ENCODE measurements around the gene EML4.

The EML4 gene

GRCh38 chr2:42223855-42224268 is 54.7 kb downstream of the EML4 start:
- no peak for TF ChIP-seq CTCF (IDR thresholded peaks at IDR 0.05)
- Histone ChIP-seq H3K27me3 (no peaks in the 10 kb centered on the region), H3K36me3 (no peaks in the 10 kb centered on the region), H3K27ac (peak overlapping the region; percentile 53), H3K4me3 (ENCODE audit: low read depth in 1 of 2, low read length in 1 of 2) (no peak overlapping the region), H3K4me1 (ENCODE audit: control insufficient read depth in 1 of 2, insufficient read depth in 1 of 2, low read depth in 1 of 2, low read length in 1 of 2) (peaks cover 33 to 38% of the 10 kb centered on the region in 2 experiments), H3K9me3 (no peaks in the 10 kb centered on the region)

- TF ChIP-seq CTCF (IDR thresholded peaks at IDR 0.05) = no peak
- peak overlapping the region; percentile 53 for H3K27ac ChIP-seq
- peaks cover 26 to 31% of the 10 kb centered on the region in 2 experiments for H3K4me1 ChIP-seq (ENCODE audit: control insufficient read depth in 1 of 2, insufficient read depth in 1 of 2, low read depth in 1 of 2, low read length in 1 of 2)
Observed at GRCh38 chr2:42224422-42225067, 55.4 kb downstream of the EML4 start.

GRCh38 chr2:42225573-42225972 is 56.4 kb downstream of the EML4 start:
- no peak overlapping the region for H3K27ac ChIP-seq
- H3K4me3 ChIP-seq (ENCODE audit: low read depth in 1 of 2, low read length in 1 of 2) = no peak overlapping the region
- no peaks in the 10 kb centered on the region for H3K36me3 ChIP-seq
- H3K27me3 ChIP-seq = no peaks in the 10 kb centered on the region
- H3K4me1 ChIP-seq (ENCODE audit: control insufficient read depth in 1 of 2, insufficient read depth in 1 of 2, low read depth in 1 of 2, low read length in 1 of 2) = peaks cover 21 to 25% of the 10 kb centered on the region in 2 experiments
- no peak for TF ChIP-seq CTCF (IDR thresholded peaks at IDR 0.05)
- no peaks in the 10 kb centered on the region for H3K9me3 ChIP-seq

More at GRCh38 chr2:42224422-42225067, 55.4 kb downstream of the EML4 start:
- H3K9me3 ChIP-seq = no peaks in the 10 kb centered on the region
- no peak overlapping the region for H3K4me3 ChIP-seq (ENCODE audit: low read depth in 1 of 2, low read length in 1 of 2)
- no peaks in the 10 kb centered on the region for H3K27me3 ChIP-seq
- no peaks in the 10 kb centered on the region for H3K36me3 ChIP-seq

- Histone ChIP-seq H3K4me3 (ENCODE audit: low read depth in 1 of 2, low read length in 1 of 2) (no peak overlapping the region), H3K27me3 (no peaks in the 10 kb centered on the region), H3K4me1 (ENCODE audit: control insufficient read depth in 1 of 2, insufficient read depth in 1 of 2, low read depth in 1 of 2, low read length in 1 of 2) (peaks cover 15 to 25% of the 10 kb centered on the region in 2 experiments), H3K36me3 (no peaks in the 10 kb centered on the region), H3K9me3 (no peaks in the 10 kb centered on the region), H3K27ac (no peak overlapping the region)
- no peak for TF ChIP-seq CTCF (IDR thresholded peaks at IDR 0.05)
Observed at GRCh38 chr2:42227491-42227890, 58.3 kb downstream of the EML4 start.

- H3K4me3 ChIP-seq (ENCODE audit: low read depth in 1 of 2, low read length in 1 of 2) = no peak overlapping the region
- no peak overlapping the region for H3K27ac ChIP-seq
- no peaks in the 10 kb centered on the region for H3K27me3 ChIP-seq
- H3K9me3 ChIP-seq = no peaks in the 10 kb centered on the region
- H3K4me1 ChIP-seq (ENCODE audit: control insufficient read depth in 1 of 2, insufficient read depth in 1 of 2, low read depth in 1 of 2, low read length in 1 of 2) = peaks cover 14 to 23% of the 10 kb centered on the region in 2 experiments
- TF ChIP-seq CTCF (IDR thresholded peaks at IDR 0.05) = no peak
- H3K36me3 ChIP-seq = no peaks in the 10 kb centered on the region
Observed at GRCh38 chr2:42228101-42228500, 58.9 kb downstream of the EML4 start.

All from neutrophil (primary cell).